Activated CD4-positive, alpha-beta T cell treated with anti-CD3 and anti-CD28 coated beads, Interleukin-2, amount 10 ng/mL, durations not matched to agents 7 days and 5 days (primary cell): ENCODE data around the gene ZNF175. TPM values are rescaled to one million over a fixed set of nuclear protein-coding genes. Genes with fewer than 3 reads are reported as not detected.
A peak's percentile ranks its signal among the peaks of the same experiment; 100 is the strongest.

Experiments used
- CTCF ChIA-PET: fragments of 350-600 bp; sonication (Branson Sonifier 250); formaldehyde crosslinking; loops from one replicate; lab custom pipeline; 2021; ENCODE audit warnings: antibody characterized with exemption; lab: Charles Lee
- POLR2A ChIA-PET: fragments of 350-600 bp; sonication (Branson Sonifier 250); formaldehyde crosslinking; loops from one replicate; lab custom pipeline; 2021; ENCODE audit warnings: antibody characterized with exemption; lab: Charles Lee
- DNase-seq: peaks from one replicate; pipeline ENCODE4 v3.0.0-alpha.2; 2020
- H3K27ac Mint-ChIP-seq: one replicate; pipeline ENCODE4 v1.8.0; 2021; ENCODE audit warnings: mild to moderate bottlenecking, moderate library complexity, mixed read lengths
- H3K27me3 Mint-ChIP-seq: one replicate; pipeline ENCODE4 v1.8.0; 2021; ENCODE audit warnings: mixed read lengths
- H3K36me3 Mint-ChIP-seq: one replicate; pipeline ENCODE4 v1.8.0; 2021; ENCODE audit warnings: low read depth, mixed read lengths
- H3K4me1 Mint-ChIP-seq: one replicate; pipeline ENCODE4 v1.8.0; 2021; ENCODE audit warnings: mixed read lengths
- H3K4me3 Mint-ChIP-seq: one replicate; pipeline ENCODE4 v1.8.0; 2021; ENCODE audit warnings: mild to moderate bottlenecking, moderate library complexity, mixed read lengths
- H3K9me3 Mint-ChIP-seq: one replicate; pipeline ENCODE4 v1.8.0; 2021; ENCODE audit warnings: mixed read lengths
- total RNA-seq, 2 experiments: library from RNA; stranded (reverse); gene quantifications; one replicate each; pipeline ENCODE4 v1.2.3, GENCODE V29; 2021

The ZNF175 gene
- total RNA-seq, 2 experiments from 2014 or later = 7.3 to 7.4 TPM

GRCh38 chr19:51598159-51598915 is 27.3 kb downstream of the ZNF175 start:
- ChIA-PET CTCF (interaction anchor here (0.9 kb wide), 1 partner anchor 59 kb away, joined by 3 read pairs; no protein-coding TSS in a partner anchor), POLR2A (no interaction called here)
- Mint-ChIP-seq H3K9me3 (peaks cover 4% of the 10 kb centered on the region), H3K36me3 (peaks cover 3% of the 10 kb centered on the region), H3K27me3 (peaks cover 20% of the 10 kb centered on the region), H3K4me3 (no peak overlapping the region), H3K4me1 (peaks cover 18% of the 10 kb centered on the region), H3K27ac (no peak overlapping the region)
- no peak for DNase-seq

- peaks cover 3% of the 10 kb centered on the region for H3K36me3 Mint-ChIP-seq
- no peak overlapping the region for H3K27ac Mint-ChIP-seq
- peaks cover 20% of the 10 kb centered on the region for H3K27me3 Mint-ChIP-seq
- ChIA-PET CTCF (interaction anchor here (0.9 kb wide), 1 partner anchor 58 kb away, joined by 3 read pairs; no protein-coding TSS in a partner anchor), POLR2A (no interaction called here)
- no peak overlapping the region for H3K4me3 Mint-ChIP-seq
- H3K9me3 Mint-ChIP-seq = peaks cover 4% of the 10 kb centered on the region
- no peak for DNase-seq
- H3K4me1 Mint-ChIP-seq = peaks cover 12% of the 10 kb centered on the region
Measured at GRCh38 chr19:51599084-51599483, 28.0 kb downstream of the ZNF175 start.

- Mint-ChIP-seq H3K27me3 (peaks cover 25% of the 10 kb centered on the region), H3K4me3 (no peak overlapping the region), H3K4me1 (no peaks in the 10 kb centered on the region), H3K27ac (no peak overlapping the region), H3K36me3 (no peaks in the 10 kb centered on the region), H3K9me3 (peaks cover 4% of the 10 kb centered on the region)
- ChIA-PET CTCF (no interaction called here), POLR2A (interaction anchor here (0.6 kb wide), 1 partner anchor 120 kb away, joined by 3 read pairs; no protein-coding TSS in a partner anchor)
- no peak for DNase-seq
Measured at GRCh38 chr19:51600940-51601580, 30.0 kb downstream of the ZNF175 start.

- H3K4me3 Mint-ChIP-seq = no peak overlapping the region
Measured at GRCh38 chr19:51602189-51602854, 31.2 kb downstream of the ZNF175 start.

GRCh38 chr19:51607077-51607476 is 36.0 kb downstream of the ZNF175 start:
- CTCF ChIA-PET = no interaction called here
- no peak for DNase-seq
- Mint-ChIP-seq H3K4me1 (peaks cover 19% of the 10 kb centered on the region), H3K27ac (no peak overlapping the region), H3K36me3 (no peaks in the 10 kb centered on the region), H3K9me3 (peaks cover 6% of the 10 kb centered on the region), H3K4me3 (no peak overlapping the region), H3K27me3 (peaks cover 16% of the 10 kb centered on the region)
- POLR2A ChIA-PET = no interaction called here

More at GRCh38 chr19:51602189-51602854, 31.2 kb downstream of the ZNF175 start:
- Mint-ChIP-seq H3K4me1 (peaks cover 12% of the 10 kb centered on the region), H3K9me3 (peaks cover 2% of the 10 kb centered on the region), H3K27me3 (peaks cover 25% of the 10 kb centered on the region), H3K27ac (no peak overlapping the region), H3K36me3 (no peaks in the 10 kb centered on the region)
- ChIA-PET CTCF (no interaction called here), POLR2A (no interaction called here)
- DNase-seq = no peak

- CTCF ChIA-PET = no interaction called here
- peak; percentile 76 for DNase-seq
- Mint-ChIP-seq H3K9me3 (peaks cover 10% of the 10 kb centered on the region), H3K4me3 (no peak overlapping the region), H3K36me3 (no peaks in the 10 kb centered on the region), H3K4me1 (peaks cover 19% of the 10 kb centered on the region), H3K27me3 (peaks cover 12% of the 10 kb centered on the region), H3K27ac (no peak overlapping the region)
- POLR2A ChIA-PET = no interaction called here
Measured at GRCh38 chr19:51607920-51608562, 37.0 kb downstream of the ZNF175 start.

GRCh38 chr19:51610576-51610975 is 39.5 kb downstream of the ZNF175 start:
- ChIA-PET POLR2A (no interaction called here), CTCF (no interaction called here)
- Mint-ChIP-seq H3K27ac (no peak overlapping the region), H3K4me3 (no peak overlapping the region), H3K4me1 (peaks cover 19% of the 10 kb centered on the region), H3K36me3 (no peaks in the 10 kb centered on the region), H3K27me3 (peaks cover 4% of the 10 kb centered on the region), H3K9me3 (peaks cover 11% of the 10 kb centered on the region)
- DNase-seq = no peak

- POLR2A ChIA-PET = no interaction called here
- H3K36me3 Mint-ChIP-seq = no peaks in the 10 kb centered on the region
- H3K4me1 Mint-ChIP-seq = no peaks in the 10 kb centered on the region
- DNase-seq = no peak
- peaks cover 9% of the 10 kb centered on the region for H3K27me3 Mint-ChIP-seq
- no peak overlapping the region for H3K4me3 Mint-ChIP-seq
- no peak overlapping the region for H3K27ac Mint-ChIP-seq
- peaks cover 7% of the 10 kb centered on the region for H3K9me3 Mint-ChIP-seq
- CTCF ChIA-PET = interaction anchor here (1.2 kb wide), 1 partner anchor 19 kb away, joined by 3 read pairs; no protein-coding TSS in a partner anchor
Measured at GRCh38 chr19:51614789-51615188, 43.7 kb downstream of the ZNF175 start.

GRCh38 chr19:51615991-51616390 is 44.9 kb downstream of the ZNF175 start:
- no peak for DNase-seq
- H3K4me3 Mint-ChIP-seq = no peak overlapping the region
- no peaks in the 10 kb centered on the region for H3K36me3 Mint-ChIP-seq
- peaks cover 7% of the 10 kb centered on the region for H3K9me3 Mint-ChIP-seq
- H3K27me3 Mint-ChIP-seq = peaks cover 17% of the 10 kb centered on the region
- ChIA-PET CTCF (interaction anchor here (0.6 kb wide), 1 partner anchor 215 kb away, joined by 3 read pairs; no protein-coding TSS in a partner anchor), POLR2A (no interaction called here)
- H3K27ac Mint-ChIP-seq = no peak overlapping the region
- peaks cover 2% of the 10 kb centered on the region for H3K4me1 Mint-ChIP-seq

- Mint-ChIP-seq H3K9me3 (no peaks in the 10 kb centered on the region), H3K27ac (no peak overlapping the region), H3K4me3 (no peak overlapping the region), H3K27me3 (peaks cover 27% of the 10 kb centered on the region), H3K4me1 (peaks cover 5% of the 10 kb centered on the region), H3K36me3 (no peaks in the 10 kb centered on the region)
- CTCF ChIA-PET = no interaction called here
- POLR2A ChIA-PET = no interaction called here
- no peak for DNase-seq
Measured at GRCh38 chr19:51621178-51621577, 50.1 kb downstream of the ZNF175 start.

GRCh38 chr19:51626675-51627074 is 55.6 kb downstream of the ZNF175 start:
- H3K27ac Mint-ChIP-seq = no peak overlapping the region
- no peaks in the 10 kb centered on the region for H3K4me1 Mint-ChIP-seq
- H3K36me3 Mint-ChIP-seq = no peaks in the 10 kb centered on the region
- no peak for DNase-seq
- POLR2A ChIA-PET = no interaction called here
- H3K4me3 Mint-ChIP-seq = no peak overlapping the region
- H3K9me3 Mint-ChIP-seq = no peaks in the 10 kb centered on the region
- peaks cover 11% of the 10 kb centered on the region for H3K27me3 Mint-ChIP-seq
- CTCF ChIA-PET = no interaction called here

- no peaks in the 10 kb centered on the region for H3K4me1 Mint-ChIP-seq
- POLR2A ChIA-PET = no interaction called here
- no peak overlapping the region for H3K4me3 Mint-ChIP-seq
- H3K9me3 Mint-ChIP-seq = no peaks in the 10 kb centered on the region
- H3K27me3 Mint-ChIP-seq = peaks cover 9% of the 10 kb centered on the region
- DNase-seq = no peak
- no peak overlapping the region for H3K27ac Mint-ChIP-seq
- H3K36me3 Mint-ChIP-seq = no peaks in the 10 kb centered on the region
- CTCF ChIA-PET = no interaction called here
Measured at GRCh38 chr19:51627491-51628138, 56.5 kb downstream of the ZNF175 start.
